ENCODE data around the gene DCTN1.

Gene DCTN1

GRCh38 chr2:74385396-74385795 is 5.3 kb upstream of the DCTN1 start:
- DNase-seq (ENCODE audit: low read depth), result no peak
- TF ChIP-seq CTCF (conservative IDR thresholded peaks at IDR 0.05; ENCODE audit: low read depth, low read length), result no peak
- no peak overlapping the region for H3K4me3 ChIP-seq (ENCODE audit: low read depth, low read length)

DNA sequence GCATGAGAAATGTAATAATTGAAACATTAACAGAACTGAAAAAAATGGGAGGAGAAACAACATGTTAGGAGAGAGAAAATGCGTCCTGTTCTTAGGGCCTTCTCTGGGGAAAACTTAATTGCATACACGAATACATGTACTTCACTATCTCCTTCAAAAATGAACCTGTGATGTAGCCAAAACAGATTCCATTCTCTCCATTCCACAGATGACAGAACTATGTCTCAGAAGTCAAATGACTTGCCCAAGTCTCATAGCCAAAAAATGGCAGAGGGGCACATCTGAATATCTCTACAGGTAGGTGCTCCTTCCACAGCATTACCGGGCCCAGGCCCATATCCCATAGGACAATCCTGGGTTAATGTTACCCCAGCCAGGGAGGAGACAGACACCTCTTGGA is 3.9 kb upstream of the DCTN1 start:
- peak; percentile 66 for DNase-seq (ENCODE audit: low read depth)
- TF ChIP-seq CTCF (conservative IDR thresholded peaks at IDR 0.05; ENCODE audit: low read depth, low read length), result no peak
- no peak overlapping the region for H3K4me3 ChIP-seq (ENCODE audit: low read depth, low read length)

DNA sequence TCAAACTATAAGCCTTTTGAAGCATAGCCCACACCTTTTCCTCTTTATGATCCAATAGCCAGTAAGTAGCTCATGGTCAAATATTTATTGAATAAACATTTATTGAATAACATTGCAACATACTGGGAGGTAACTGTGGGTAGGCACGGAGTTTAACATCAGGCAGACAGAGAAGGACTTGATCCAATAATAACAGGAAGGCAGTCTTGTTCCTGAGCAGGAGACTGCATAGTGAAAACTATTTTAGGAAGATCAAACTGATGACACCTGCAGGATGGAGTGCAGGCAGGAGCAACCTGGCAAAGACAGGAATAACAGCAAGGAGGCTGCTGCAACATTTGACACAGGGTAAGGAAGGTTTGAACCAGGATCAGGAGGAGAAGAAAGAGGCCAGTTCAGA is 3.1 kb upstream of the DCTN1 start:
- peak; percentile 86 for DNase-seq (ENCODE audit: low read depth)
- H3K4me3 ChIP-seq (ENCODE audit: low read depth, low read length), result no peak overlapping the region
- TF ChIP-seq CTCF (conservative IDR thresholded peaks at IDR 0.05; ENCODE audit: low read depth, low read length), result no peak

GRCh38 chr2:74381751-74382150 is 1.6 kb upstream of the DCTN1 start:
- no peak for TF ChIP-seq CTCF (conservative IDR thresholded peaks at IDR 0.05; ENCODE audit: low read depth, low read length)
- no peak overlapping the region for H3K4me3 ChIP-seq (ENCODE audit: low read depth, low read length)
- DNase-seq (ENCODE audit: low read depth), result no peak

GRCh38 chr2:74378007-74378406 is 2.1 kb downstream of the DCTN1 start:
- no peak overlapping the region for H3K4me3 ChIP-seq (ENCODE audit: low read depth, low read length)
- no peak for DNase-seq (ENCODE audit: low read depth)
- TF ChIP-seq CTCF (conservative IDR thresholded peaks at IDR 0.05; ENCODE audit: low read depth, low read length), result no peak

- no peak for DNase-seq (ENCODE audit: low read depth)
- no peak for TF ChIP-seq CTCF (conservative IDR thresholded peaks at IDR 0.05; ENCODE audit: low read depth, low read length)
- no peak overlapping the region for H3K4me3 ChIP-seq (ENCODE audit: low read depth, low read length)
Observed at GRCh38 chr2:74375838-74376237, 4.3 kb downstream of the DCTN1 start.

- TF ChIP-seq CTCF (conservative IDR thresholded peaks at IDR 0.05; ENCODE audit: low read depth, low read length), result no peak
- H3K4me3 ChIP-seq (ENCODE audit: low read depth, low read length), result peak overlapping the region; percentile 39
- DNase-seq (ENCODE audit: low read depth), result peak; percentile 73
Observed at GRCh38 chr2:74374509-74375205, 5.5 kb downstream of the DCTN1 start.
